Measurements from ENCODE around the gene SEC24D. TPM values are rescaled to one million over a fixed set of nuclear protein-coding genes. Genes with fewer than 3 reads are reported as not detected.

The SEC24D gene
- total RNA-seq, 1 experiment from 2014 or later = 13.3 TPM

DNA sequence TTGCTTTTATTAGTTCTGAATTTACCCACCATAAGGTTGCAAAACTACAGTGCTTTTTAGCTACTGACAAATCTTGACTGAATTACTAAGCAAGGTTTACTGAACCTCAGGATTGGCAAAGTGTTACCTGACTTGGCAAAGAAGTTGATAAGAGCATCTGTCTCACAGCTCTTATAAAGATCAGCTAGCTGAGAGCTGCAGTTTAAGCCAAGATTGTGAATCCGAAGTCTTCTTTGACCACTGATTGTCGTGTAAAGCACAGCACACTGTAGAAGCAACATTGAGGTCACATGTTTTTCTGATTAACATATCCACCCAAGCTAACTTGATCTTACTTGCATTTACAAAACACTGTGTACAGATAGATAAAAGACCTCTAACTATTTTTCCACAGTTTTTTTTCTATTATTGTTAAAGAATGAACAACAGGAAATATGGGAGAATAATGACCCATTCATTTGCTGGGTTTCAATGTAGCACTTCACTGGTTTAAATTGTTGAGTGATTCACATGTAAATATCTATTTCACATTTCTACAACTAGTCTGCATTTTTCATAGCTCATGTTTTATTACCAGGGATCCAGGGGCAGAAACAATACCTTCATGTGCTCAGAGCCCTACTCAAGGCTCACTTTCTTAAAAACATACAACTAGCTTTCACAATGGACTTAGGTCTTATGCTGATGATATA is 96.8 kb downstream of the SEC24D start:
- peak; percentile 5 for DNase-seq (ENCODE audit: low spot score)
- in situ Hi-C loops (cut with HindIII; ENCODE audit: low sequenced_read_pairs) = no loop called here

DNA sequence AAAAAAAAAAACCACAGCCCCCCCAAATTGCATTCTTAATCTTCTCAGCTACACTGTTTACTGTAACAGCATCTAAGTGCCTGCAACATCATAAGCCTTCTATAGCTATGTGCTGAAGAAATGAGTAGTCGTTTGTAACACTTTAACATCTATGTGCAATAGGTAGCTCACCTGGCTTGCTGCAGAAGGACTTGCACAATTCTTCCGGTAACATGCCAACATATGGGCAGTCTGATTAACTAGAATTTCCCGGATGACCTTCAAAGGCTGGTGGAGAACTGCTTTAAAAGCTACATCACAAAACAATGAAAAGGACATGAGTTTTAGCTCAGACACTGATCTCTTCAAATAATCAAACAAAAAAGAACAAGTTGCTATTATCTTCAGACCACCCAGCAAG is 97.8 kb downstream of the SEC24D start:
- in situ Hi-C loops (cut with HindIII; ENCODE audit: low sequenced_read_pairs) = no loop called here
- DNase-seq (ENCODE audit: low spot score) = no peak

DNA sequence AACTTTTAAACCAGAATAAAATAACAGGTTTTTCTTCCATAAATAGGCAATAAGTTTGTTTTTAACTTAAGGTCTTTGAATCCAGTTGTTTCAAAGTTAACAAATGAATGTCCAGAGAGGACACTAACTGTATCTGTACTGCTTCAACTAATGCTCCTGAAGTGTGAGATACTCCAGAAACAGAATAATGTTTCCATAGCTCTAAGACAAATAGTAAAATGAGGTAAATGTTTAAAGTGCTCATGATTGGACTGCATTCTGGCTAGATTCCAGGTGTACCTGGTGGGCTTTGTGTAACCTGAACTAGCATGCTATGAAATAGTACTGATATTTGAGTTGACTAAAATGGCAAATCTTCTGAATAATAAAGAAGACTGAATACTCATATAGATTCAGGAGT is 99.0 kb downstream of the SEC24D start:
- DNase-seq (ENCODE audit: low spot score) = no peak
- in situ Hi-C loops (cut with HindIII; ENCODE audit: low sequenced_read_pairs) = no loop called here

DNA sequence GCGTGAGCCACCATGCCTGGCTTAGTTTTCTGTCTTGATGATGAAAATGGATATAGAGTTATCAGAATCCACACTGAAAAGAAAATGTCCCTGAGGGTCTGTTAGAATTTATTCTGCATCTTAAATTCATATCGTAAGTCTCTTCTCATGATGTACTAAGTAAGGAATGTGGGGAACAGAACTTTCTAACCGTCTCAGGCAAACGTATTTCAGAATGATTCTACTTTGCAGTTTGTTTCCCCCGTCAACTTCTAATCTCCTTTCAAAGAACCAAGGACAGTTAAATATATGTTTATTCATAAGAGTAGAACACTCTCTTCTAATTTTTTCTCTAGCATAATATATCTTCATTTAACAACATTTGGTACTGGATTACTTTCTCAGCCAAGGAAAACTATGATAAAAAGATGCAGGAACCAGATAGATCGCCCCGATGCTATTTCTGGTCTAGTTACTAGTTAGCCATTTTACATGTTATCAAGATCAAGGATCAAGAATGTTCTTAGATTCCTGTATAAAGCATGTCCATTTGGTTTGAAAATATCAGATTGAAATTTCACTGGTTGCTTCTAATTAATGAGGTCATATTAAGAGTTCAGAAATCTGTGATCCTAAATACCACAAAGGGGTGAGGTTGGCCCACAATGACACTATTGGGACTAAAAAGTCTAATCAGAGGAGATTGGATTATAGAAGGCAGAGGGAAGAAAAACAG is 101.3 kb downstream of the SEC24D start:
- in situ Hi-C loops (cut with HindIII; ENCODE audit: low sequenced_read_pairs) = no loop called here
- no peak for DNase-seq (ENCODE audit: low spot score)

DNA sequence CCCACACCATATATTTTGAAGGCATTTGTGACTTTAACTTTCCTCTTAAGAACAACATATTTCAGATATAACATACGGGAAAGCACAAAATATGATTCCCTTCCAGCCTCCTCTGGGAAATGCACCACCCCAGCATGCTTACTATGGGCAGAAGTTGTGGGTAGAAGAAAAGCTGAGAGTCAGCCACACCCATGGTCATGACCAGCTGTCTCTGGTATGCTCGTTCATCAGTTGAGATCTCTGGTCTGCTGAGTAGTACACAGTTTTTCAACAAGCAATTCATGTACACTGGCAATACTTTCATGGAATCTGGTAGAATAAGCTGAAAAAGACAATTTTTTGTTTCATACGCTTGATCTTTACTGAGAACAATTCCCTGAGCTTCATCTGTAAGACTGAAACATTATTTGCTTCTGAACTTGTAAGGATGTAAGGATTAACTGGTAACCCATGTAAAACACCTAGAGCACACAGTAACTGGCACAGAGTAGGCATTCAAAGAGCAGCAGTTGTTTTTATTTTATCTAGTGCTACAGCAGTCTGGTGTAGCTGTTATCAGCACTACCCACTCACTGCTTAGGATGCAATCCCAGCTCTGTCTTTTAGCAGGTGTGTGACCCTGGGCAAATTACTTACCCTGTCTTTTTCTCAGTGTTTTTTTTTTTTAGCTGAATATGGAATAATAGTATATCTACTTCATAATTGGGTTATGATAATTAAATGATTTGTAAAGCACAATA is 103.2 kb downstream of the SEC24D start:
- in situ Hi-C loops (cut with HindIII; ENCODE audit: low sequenced_read_pairs) = no loop called here
- DNase-seq (ENCODE audit: low spot score) = no peak

DNA sequence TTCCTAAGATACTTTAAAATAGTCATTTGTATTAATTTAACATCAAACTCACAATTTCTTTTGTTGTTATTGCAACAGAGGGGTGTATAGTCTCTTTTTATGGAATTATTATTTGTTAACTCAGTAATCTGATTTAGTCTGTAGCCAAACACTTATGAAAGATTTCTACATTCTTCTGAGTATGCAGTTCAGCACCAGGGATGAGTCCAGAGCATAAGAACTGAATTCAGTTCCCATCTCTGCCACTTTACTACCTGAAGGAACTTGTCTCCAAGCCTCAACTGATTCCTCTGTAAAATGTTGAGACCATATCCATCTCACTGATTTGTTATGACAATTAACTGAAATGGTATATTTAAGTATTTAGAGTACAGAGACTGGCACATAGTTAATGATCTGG is 105.2 kb downstream of the SEC24D start:
- in situ Hi-C loops (cut with HindIII; ENCODE audit: low sequenced_read_pairs) = no loop called here
- DNase-seq (ENCODE audit: low spot score) = no peak

DNA sequence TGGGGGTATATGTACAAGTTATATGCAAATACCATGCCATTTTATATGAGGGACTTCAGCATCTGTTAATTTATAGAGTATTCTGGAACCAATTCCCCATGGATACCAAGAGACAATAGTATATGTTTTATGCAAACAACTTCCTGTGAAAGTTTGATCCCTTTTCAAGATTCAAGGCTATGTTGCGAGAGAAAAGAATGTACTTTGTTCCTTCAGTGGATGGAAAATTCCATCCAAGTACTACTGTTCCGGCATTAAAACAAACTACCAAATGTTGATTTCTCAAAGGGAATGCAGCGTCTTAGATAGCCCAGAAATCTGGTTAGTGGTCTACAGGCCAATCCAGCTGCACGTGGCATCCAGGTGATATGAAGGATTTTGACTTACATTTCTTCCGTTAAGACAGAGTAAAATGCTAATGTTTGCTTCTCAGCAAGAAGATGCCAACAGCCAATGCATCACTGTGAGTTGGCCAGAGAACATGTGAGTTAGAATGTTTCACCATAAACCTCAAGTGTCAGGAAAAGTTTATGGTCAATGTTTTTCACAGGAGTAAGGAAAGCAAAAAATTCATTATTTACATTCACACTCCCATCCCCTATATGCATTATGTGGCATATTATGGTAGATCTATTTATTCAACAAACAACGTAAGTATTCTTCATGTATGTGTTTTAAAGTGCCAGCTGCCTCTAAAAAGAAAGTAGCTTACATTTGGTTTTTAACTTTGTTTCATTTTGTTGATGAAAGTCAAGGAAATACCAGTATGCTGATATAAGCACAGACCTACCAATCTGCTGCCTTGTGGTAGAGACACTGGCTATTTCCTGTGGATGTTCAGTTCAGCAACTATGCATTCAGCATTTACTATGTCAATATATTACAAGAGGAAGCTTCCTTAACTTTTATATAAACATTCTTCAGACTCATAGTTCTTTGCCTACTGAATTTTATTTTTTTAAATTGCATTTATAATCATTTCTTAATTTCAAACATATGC is 106.3 kb downstream of the SEC24D start:
- in situ Hi-C loops (cut with HindIII; ENCODE audit: low sequenced_read_pairs) = no loop called here
- DNase-seq (ENCODE audit: low spot score) = no peak

DNA sequence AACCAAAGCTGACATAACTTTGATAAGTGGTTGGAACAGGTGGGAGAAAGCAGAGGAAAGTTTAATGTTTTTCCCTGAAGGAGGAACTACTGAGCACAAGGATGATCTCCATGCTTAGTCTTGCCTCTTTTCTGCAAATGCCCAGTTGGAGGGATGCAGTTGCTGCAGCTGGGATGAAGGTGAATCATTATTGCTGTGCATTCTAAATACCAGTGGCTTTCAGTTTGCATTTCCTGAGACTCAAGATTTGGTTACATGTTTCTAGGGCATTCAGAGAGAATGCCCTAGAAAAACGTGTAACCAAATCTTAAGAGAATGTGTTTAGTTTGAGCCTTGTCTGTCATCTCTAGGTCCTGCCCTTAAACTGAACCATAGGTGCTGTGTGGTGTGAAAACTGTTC is 108.6 kb downstream of the SEC24D start:
- no peak for DNase-seq (ENCODE audit: low spot score)
- in situ Hi-C loops (cut with HindIII; ENCODE audit: low sequenced_read_pairs) = no loop called here

DNA sequence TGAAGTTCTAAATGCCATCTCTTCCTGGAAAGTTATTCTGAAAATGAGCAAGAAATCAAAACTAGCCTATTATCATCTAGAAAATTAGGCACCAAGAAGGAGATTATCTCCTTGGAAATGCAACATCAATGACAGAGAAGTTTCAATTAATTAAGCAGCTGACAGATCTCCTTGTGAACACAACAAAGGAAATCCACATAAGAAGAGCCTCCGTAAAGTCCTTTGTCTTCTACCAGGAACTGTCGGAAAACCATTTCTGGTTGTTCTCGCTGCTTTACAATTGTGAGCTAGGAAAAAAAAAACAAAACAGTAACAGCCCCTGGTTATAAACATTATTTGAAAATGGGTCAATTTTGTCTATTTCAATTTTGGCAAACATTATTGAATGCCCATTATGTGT is 112.6 kb downstream of the SEC24D start:
- no peak for DNase-seq (ENCODE audit: low spot score)
- in situ Hi-C loops (cut with HindIII; ENCODE audit: low sequenced_read_pairs) = no loop called here

DNA sequence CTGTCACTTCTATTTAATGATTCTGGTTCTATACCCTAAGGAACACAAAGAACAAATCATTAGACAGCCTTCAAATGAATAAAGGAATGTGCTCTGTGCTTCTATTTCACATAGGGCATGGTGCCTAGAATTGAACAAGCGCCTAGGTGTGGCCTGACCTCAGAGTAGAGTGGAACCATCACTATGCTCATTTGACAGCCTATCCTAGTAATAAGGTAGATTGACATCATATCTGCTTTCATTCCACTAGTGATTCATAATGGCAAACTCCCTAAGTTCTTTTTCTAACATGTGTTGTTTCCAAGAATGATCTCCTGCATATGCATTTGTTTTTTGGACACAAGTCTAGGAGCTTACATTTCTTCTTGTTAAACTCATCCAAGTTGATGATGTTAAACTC is 114.2 kb downstream of the SEC24D start:
- no peak for DNase-seq (ENCODE audit: low spot score)
- in situ Hi-C loops (cut with HindIII; ENCODE audit: low sequenced_read_pairs) = no loop called here

DNA sequence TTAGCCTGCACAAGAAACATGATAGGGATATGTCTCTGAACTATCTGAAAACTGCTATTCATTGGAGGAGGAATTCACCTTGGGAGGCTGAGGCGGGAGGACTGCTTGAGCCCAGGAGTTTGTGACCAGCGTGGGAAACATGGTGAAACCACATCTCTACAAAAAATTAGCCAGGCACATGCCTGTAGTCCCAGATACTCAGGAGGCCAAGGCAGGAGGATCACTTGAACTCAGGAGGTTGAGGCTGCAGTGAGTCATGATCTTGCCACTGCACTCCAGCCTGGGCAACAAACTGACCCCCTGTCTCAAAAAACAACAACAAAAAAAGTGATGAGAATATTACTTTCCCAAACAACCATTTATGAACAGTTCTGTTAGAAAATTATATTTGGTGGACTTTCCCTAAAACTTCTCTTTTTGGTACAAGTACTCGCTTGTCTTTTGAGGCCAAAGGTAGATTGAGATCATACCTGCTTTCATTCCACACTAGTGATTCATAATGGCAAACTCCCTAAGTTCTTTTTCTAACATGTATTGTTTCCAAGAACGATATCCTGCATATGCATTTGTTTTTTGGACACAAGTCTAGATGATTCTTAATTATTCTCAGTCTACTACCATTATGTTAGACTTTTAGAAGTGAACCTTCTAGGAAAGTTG is 117.3 kb downstream of the SEC24D start:
- in situ Hi-C loops (cut with HindIII; ENCODE audit: low sequenced_read_pairs) = no loop called here
- no peak for DNase-seq (ENCODE audit: low spot score)

DNA sequence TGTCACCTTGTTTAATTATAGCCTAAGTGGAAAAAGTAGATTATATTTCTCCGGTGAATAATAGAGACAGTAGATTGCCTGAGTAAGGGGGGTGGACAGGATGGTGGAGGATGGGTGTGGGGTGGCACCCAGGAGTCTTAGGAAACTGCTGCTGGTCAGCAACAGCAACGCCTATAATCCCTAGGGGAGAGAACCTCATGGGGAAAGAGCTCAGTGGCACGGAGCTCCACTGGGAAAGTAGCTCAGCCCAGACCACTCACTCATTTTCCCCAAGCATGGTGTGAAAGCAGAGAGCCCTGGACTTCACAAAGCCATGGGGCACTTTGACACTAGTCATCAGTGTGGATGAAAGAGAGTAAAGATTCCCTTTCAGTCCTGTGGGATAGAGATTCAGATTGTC is 119.6 kb downstream of the SEC24D start:
- in situ Hi-C loops (cut with HindIII; ENCODE audit: low sequenced_read_pairs) = no loop called here

DNA sequence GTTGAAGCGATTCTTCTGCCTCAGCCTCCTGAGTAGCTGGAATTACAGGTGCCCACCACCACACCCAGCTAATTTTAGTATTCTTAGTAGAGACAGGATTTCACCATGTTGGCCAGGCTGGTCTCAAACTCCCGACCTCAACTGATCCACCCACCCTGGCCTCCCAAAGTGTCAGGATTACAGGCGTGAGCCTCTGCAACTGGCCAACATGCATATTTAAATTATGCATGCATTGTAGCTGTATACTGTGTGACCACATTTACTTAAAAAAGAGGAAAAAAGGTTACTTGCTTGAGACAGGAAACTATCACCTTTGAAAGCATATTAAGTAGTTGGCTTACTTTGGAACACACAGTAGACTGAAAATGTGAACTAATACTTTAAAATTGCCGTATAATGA is 121.2 kb downstream of the SEC24D start:
- in situ Hi-C loops (cut with HindIII; ENCODE audit: low sequenced_read_pairs) = no loop called here
- DNase-seq (ENCODE audit: low spot score) = no peak

More for the DNA sequence above, 119.6 kb downstream of the SEC24D start:
- no peak for DNase-seq (ENCODE audit: low spot score)

DNA sequence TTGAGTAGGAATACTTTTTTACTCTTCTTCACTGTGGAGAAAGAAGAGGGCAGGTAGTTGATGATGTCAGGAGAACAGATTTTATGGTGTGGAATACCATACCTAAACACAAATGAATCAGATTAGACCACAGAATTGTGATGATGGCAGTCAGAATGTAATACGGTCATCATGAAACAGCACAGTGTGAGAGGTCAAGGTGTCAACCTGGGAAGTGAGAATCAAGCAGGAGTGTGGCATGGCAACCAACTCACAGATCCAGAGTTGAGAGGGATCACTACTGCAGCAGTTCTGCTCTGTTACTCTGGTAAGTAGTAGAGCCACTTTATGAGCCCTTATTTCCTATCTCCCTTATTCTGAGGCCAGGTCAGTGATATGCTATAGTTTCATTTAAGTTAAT is 123.1 kb downstream of the SEC24D start:
- DNase-seq (ENCODE audit: low spot score) = no peak
- in situ Hi-C loops (cut with HindIII; ENCODE audit: low sequenced_read_pairs) = no loop called here

DNA sequence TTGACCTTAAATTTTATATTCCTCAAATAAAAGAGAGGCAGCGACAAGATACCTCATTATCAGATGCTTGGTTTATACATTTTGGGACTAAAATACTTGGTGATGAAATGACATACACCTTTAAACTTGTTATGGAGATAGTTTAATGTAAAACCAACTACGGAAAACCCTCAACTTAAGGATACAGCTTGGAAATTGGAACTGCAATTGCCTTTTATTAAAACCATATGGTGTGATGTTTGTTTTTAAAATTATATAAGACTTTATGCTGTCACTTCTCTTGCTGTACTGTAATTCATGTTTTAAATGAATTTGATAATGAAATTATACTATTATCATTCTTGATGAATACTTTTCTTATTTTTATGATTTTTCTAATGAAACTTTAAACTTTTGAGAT is 124.9 kb downstream of the SEC24D start:
- in situ Hi-C loops (cut with HindIII; ENCODE audit: low sequenced_read_pairs) = no loop called here
- no peak for DNase-seq (ENCODE audit: low spot score)

DNA sequence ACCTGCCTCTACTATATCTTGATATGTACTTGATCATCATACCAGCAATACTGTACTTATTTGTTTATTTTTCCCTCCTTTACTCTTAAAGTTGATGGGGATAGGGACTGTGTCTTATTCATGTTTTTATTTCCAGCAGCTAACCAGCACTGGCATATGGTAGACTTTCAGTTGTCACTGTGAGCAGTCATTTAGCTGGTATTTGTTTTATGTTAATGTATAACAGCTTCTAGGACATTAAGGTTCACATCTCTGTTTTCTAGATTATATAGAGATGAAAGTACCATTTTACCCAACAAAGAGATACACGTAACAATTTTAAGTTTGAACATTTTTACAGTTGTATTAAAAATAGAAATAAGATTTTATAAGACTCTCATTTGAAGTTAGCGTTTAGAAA is 132.8 kb downstream of the SEC24D start:
- in situ Hi-C loops (cut with HindIII; ENCODE audit: low sequenced_read_pairs) = no loop called here
- DNase-seq (ENCODE audit: low spot score) = no peak

DNA sequence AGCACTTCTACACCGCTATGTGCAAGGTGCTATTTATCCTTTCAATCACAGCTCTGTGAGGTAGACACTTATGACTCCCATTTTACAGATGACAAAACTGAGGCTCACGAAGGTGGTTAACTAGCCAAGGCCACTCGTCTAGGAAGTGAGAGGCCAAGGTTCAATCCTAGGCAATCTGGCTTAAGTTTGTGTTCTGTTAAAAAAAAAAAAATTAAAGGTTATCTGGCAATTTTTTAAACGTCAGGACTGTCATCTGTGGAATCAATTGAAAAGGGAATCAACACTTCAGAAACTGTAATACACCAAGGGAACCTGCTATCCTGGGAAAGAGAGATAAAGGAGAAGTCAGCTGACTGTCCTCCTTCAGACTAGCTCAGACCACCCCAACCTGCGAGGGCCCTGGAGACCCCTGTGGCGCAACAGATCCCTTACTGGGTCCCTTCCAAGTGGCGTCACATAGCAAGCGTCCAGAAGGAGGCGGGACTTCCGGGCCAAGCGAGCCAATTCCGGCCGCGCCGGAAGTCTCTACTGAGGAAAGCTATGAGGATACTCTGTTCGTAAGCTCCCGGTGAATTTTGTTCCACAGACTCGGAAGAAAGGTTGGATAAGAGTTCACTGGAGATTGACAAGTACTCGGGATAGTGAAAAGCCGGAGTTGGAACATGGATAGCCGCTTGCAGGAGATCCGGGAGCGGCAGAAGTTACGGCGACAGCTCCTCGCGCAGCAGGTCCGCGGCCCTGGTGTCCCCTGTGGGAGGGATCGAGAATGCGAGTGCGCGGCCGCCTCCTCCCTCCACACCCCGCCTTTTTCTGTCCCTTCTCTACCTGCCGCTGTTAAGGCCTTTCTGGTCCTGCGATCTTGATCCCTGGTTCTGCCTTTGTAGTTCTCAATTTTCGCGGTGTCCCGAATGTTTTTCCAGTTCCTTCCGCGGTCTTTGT is 150.8 kb downstream of the SEC24D start, which contains the start of gene METTL14:
TSS of gene METTL14 (plus strand) at position 520 of the 939 bp plus-strand sequence. CDS start at position 663, 143 bp downstream.
- peak; percentile 93 for DNase-seq (ENCODE audit: low spot score)
- in situ Hi-C loops (cut with HindIII; ENCODE audit: low sequenced_read_pairs) = no loop called here

DNA sequence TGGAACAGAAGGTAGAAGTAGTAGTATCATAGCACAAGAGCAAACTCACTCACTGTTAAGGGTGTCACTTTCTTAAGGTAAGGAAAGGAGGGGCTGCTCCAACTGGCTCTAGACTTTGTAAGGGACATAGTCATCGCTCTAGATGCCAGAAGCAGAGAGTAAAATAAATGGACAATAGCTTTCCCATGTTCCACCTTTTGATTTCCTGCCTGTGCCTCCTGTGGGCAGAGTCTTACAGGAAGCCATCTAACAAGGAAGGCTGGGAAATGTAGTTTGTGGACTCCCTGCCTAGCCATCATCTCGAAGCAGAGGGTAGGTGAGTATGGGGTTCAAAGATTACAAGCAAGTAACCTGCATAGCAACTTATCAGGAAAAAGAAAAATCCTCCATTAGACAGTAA is 152.4 kb downstream of the SEC24D start:
- peak; percentile 32 for DNase-seq (ENCODE audit: low spot score)
- in situ Hi-C loops (cut with HindIII; ENCODE audit: low sequenced_read_pairs) = no loop called here
